Prostate gland (tissue), 2 donors: ENCODE data around the gene SGCD. TPM values are rescaled to one million over a fixed set of nuclear protein-coding genes. Genes with fewer than 3 reads are reported as not detected.

Source experiments
- DNase-seq: peaks from one replicate; pipeline ENCODE4 v3.0.0-alpha.2; 2019; ENCODE audit warnings: low spot score
- H3K27ac ChIP-seq, 2 donors: fragments of 200-600 bp; sonication (generic); 2 replicates each; pipeline ENCODE4 v1.5.1; 2017 to 2019
- H3K27me3 ChIP-seq: fragments of 200-600 bp; sonication (generic); replicated peaks from 2 replicates; pipeline ENCODE4 v1.5.1; 2019; ENCODE audit not compliant: insufficient read depth
- H3K36me3 ChIP-seq, 2 donors: fragments of 200-600 bp; sonication (generic); 1 replicate in 1 of 2; 2 replicates in 1 of 2; pipeline versions ENCODE4 v1.5.1 to v1.8.1; 2017 to 2019
- H3K4me1 ChIP-seq: fragments of 200-600 bp; sonication (generic); replicated peaks from 2 replicates; pipeline ENCODE4 v1.5.1; 2019
- H3K4me3 ChIP-seq, 2 donors: fragments of 200-600 bp; sonication (generic); 2 replicates each; pipeline ENCODE4 v1.5.1; 2017 to 2019
- H3K9me3 ChIP-seq: fragments of 200-600 bp; sonication (generic); 2 replicates; pipeline ENCODE4 v1.5.1; 2017
- CTCF ChIP-seq, 4 experiments: fragments of 200-600 bp in 2 of 4; fragments of 450-650 bp in 2 of 4; sonication (generic) in 2 of 4; IDR thresholded peaks; 1 replicate in 3 of 4; 2 replicates in 1 of 4; pipeline ENCODE4 v1.5.1; 2016 to 2019; ENCODE audit warnings: antibody characterized with exemption in 4 of 4, mild to moderate bottlenecking in 2 of 4, moderate library complexity in 2 of 4
- POLR2A ChIP-seq: fragments of 450-650 bp; IDR thresholded peaks from one replicate; pipeline ENCODE4 v1.6.1; 2016; ENCODE audit warnings: antibody characterized with exemption, mild to moderate bottlenecking
- POLR2AphosphoS5 ChIP-seq: sonication (generic); formaldehyde crosslinking; IDR thresholded peaks from one replicate; pipeline ENCODE4 v1.6.1; 2017; ENCODE audit warnings: antibody characterized with exemption
- WGBS: methylation state at CpG from one replicate; pipeline ENCODE4 v1.1.5; 2018; 5-methylcytosine and 5-hydroxymethylcytosine counted together
- intact Hi-C: fragments of 100-400 bp; cut with DNase I; formaldehyde crosslinking; loops from one replicate; pipeline ENCODE4 v1.14.2; 2022
- total RNA-seq, 2 donors: library from RNA; depleted of rRNA; stranded (reverse); fragments of >200 nt; gene quantifications; one replicate each; pipeline ENCODE4 v1.1.0, GENCODE V29; 2016

The SGCD gene
- total RNA-seq, 2 donors from 2014 or later, result 3.2 to 3.6 TPM

GRCh38 chr5:156515121-156515520, 188.2 kb downstream of the SGCD start:
- Histone ChIP-seq H3K27me3 (no peaks in the 10 kb centered on the region), H3K9me3 (no peaks in the 10 kb centered on the region), H3K4me3 (no peak overlapping the region), H3K27ac (no peak overlapping the region), H3K36me3 (no peaks in the 10 kb centered on the region), H3K4me1 (no peaks in the 10 kb centered on the region)
- no peak for DNase-seq
- WGBS, result 62% methylated on average over 2 of the region's 2 CpGs
- intact Hi-C loops, result no loop called here
- no peak for TF ChIP-seq CTCF (IDR thresholded peaks at IDR 0.05)
- TF ChIP-seq POLR2AphosphoS5, result no peak
- no peak for TF ChIP-seq POLR2A

- no peak for DNase-seq
- Histone ChIP-seq H3K4me1 (no peaks in the 10 kb centered on the region), H3K27me3 (no peaks in the 10 kb centered on the region), H3K4me3 (no peak overlapping the region), H3K27ac (no peak overlapping the region), H3K9me3 (no peaks in the 10 kb centered on the region), H3K36me3 (no peaks in the 10 kb centered on the region)
- intact Hi-C loops, result no loop called here
- WGBS, result 79% methylated on average over 4 of the region's 4 CpGs
- no peak for TF ChIP-seq POLR2A
- no peak for TF ChIP-seq CTCF (IDR thresholded peaks at IDR 0.05)
- no peak for TF ChIP-seq POLR2AphosphoS5
Measured at GRCh38 chr5:156515803-156516360, 188.9 kb downstream of the SGCD start.

- H3K4me3 ChIP-seq, result no peak overlapping the region
- H3K4me1 ChIP-seq, result no peaks in the 10 kb centered on the region
- no peaks in the 10 kb centered on the region for H3K9me3 ChIP-seq
- no peak for TF ChIP-seq CTCF (IDR thresholded peaks at IDR 0.05)
- TF ChIP-seq POLR2A, result no peak
- no peak for TF ChIP-seq POLR2AphosphoS5
- no peaks in the 10 kb centered on the region for H3K36me3 ChIP-seq
- H3K27me3 ChIP-seq, result no peaks in the 10 kb centered on the region
- no peak overlapping the region for H3K27ac ChIP-seq
- intact Hi-C loops, result no loop called here
- WGBS, result 83% methylated on average over 5 of the region's 5 CpGs
- DNase-seq, result no peak
Measured at GRCh38 chr5:156522651-156523529, 195.9 kb downstream of the SGCD start.

- Histone ChIP-seq H3K27me3 (no peaks in the 10 kb centered on the region), H3K4me3 (no peak overlapping the region), H3K9me3 (no peaks in the 10 kb centered on the region), H3K27ac (no peak overlapping the region), H3K4me1 (no peaks in the 10 kb centered on the region), H3K36me3 (no peaks in the 10 kb centered on the region)
- intact Hi-C loops, result no loop called here
- TF ChIP-seq POLR2AphosphoS5, result no peak
- TF ChIP-seq POLR2A, result no peak
- no peak for TF ChIP-seq CTCF (IDR thresholded peaks at IDR 0.05)
- no peak for DNase-seq
- WGBS, result 89% methylated on average over 3 of the region's 3 CpGs
Measured at GRCh38 chr5:156523607-156524006, 196.6 kb downstream of the SGCD start.
